Coronary artery (tissue), 2 donors: ENCODE measurements around the gene ANXA10.

Source experiments
- DNase-seq: peaks from one replicate; pipeline ENCODE4 v3.0.0-alpha.2; 2017; ENCODE audit warnings: low spot score
- H3K27ac ChIP-seq, 2 donors: fragments of 200-600 bp; sonication (generic); one replicate each; pipeline ENCODE4 v1.5.1; 2016 to 2019
- H3K4me3 ChIP-seq: fragments of 200-600 bp; sonication (generic); 2 replicates; pipeline ENCODE4 v1.5.1; 2016; ENCODE audit warnings: mild to moderate bottlenecking, moderate library complexity
- CTCF ChIP-seq: fragments of 200-600 bp; sonication (generic); IDR thresholded peaks from one replicate; pipeline ENCODE4 v1.5.1; 2019; ENCODE audit warnings: antibody characterized with exemption

ANXA10 gene

GRCh38 chr4:168141733-168142132, 49.4 kb downstream of the ANXA10 start:
- H3K4me3 ChIP-seq: no peak overlapping the region
- DNase-seq: no peak
- TF ChIP-seq CTCF: no peak
- no peak overlapping the region for H3K27ac ChIP-seq

GRCh38 chr4:168143601-168144000, 51.3 kb downstream of the ANXA10 start:
- no peak for DNase-seq
- no peak overlapping the region for H3K27ac ChIP-seq
- TF ChIP-seq CTCF: no peak
- no peak overlapping the region for H3K4me3 ChIP-seq

GRCh38 chr4:168150420-168151050, 58.2 kb downstream of the ANXA10 start:
- DNase-seq: no peak
- H3K4me3 ChIP-seq: no peak overlapping the region
- no peak for TF ChIP-seq CTCF
- no peak overlapping the region for H3K27ac ChIP-seq

GRCh38 chr4:168151327-168151726, 59.0 kb downstream of the ANXA10 start:
- no peak for DNase-seq
- no peak for TF ChIP-seq CTCF
- H3K4me3 ChIP-seq: no peak overlapping the region
- H3K27ac ChIP-seq: no peak overlapping the region

GRCh38 chr4:168152837-168153500, 60.6 kb downstream of the ANXA10 start:
- no peak overlapping the region for H3K27ac ChIP-seq
- no peak for DNase-seq
- no peak for TF ChIP-seq CTCF
- no peak overlapping the region for H3K4me3 ChIP-seq

- TF ChIP-seq CTCF: no peak
- Histone ChIP-seq H3K27ac (no peak overlapping the region), H3K4me3 (peak overlapping the region; percentile 48)
- no peak for DNase-seq
These were observed 61.5 kb downstream of the ANXA10 start for GRCh38 chr4:168153596-168154440.
